AG10803 (cell line): ENCODE data around the gene SFXN2.

Source experiments
- DNase-seq: peaks from one replicate; pipeline ENCODE4 v3.0.0; 2010; ENCODE audit warnings: low read depth
- H3K4me3 ChIP-seq: 2 replicates; pipeline ENCODE4 v1.5.1; 2011; ENCODE audit warnings: mild to moderate bottlenecking, low read length, control low read depth
- CTCF ChIP-seq: conservative IDR thresholded peaks from 2 replicates; pipeline ENCODE4 v1.5.1; 2011; ENCODE audit warnings: mild to moderate bottlenecking, low read length, control low read depth, inconsistent platforms

SFXN2 gene

DNA sequence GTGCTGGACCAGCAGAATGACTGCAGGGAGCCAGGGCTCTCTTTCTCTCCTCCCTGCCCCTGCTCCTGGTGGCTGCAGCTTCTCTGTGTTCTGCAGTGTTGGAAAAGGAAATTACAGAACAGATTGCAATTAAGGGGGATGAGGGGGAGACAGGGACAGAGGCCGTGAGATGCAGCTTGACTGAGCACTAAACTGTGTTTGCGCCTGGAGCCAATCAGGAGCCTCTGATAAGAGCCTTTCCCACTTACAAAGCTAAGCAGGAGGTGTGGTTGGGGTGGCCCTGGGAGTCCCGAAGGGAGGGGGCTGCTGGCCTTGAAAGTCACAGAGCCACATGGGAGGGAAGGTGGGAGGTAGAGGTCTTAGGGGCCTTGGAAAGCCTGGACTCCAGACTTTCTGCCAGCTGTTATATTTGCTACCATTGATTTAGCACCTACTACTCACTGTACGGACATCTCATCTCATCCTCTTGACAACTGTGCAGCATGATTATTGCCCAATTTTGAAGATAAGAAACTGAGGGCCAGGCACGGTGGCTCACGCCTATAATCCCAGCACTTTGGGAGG is 43.5 kb upstream of the SFXN2 start:
- no peak overlapping the region for H3K4me3 ChIP-seq
- DNase-seq = no peak
- TF ChIP-seq CTCF = no peak

GRCh38 chr10:102673236-102673818 is 41.1 kb upstream of the SFXN2 start:
- TF ChIP-seq CTCF = no peak
- DNase-seq = no peak
- H3K4me3 ChIP-seq = no peak overlapping the region

DNA sequence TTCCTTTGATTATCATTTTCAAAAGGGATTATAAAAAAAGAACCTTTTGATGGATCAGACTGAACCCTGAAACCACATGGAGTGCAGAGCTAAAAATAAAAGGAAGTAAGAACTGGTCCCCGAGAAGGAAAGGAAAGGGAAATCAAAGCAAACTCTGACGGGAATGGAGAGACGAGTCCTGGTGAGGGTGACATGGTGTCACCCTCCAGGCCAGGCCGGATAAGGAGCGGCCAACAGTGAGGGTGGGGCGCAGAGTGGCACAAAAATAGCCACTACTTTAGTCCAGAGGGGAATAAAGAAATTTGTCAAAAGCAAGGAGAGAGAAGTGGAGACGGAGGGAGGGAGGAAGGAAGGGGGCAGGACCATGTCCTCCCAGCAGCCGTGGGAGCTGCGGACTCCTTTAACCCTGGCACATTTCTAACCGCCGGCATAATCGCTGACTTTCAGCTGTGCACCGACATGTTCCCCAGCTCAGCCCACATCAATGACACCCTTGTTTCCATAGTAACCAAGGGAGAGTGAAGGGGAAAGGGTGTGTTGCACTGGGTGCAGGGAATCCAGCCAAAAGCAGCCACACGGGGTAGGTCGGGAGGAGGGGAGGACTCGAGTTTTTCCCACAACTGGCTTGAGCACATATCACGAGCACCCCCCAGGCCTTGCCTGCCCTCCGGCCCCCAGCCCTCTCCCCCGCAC is 40.5 kb upstream of the SFXN2 start:
- peak; percentile 68 for DNase-seq
- H3K4me3 ChIP-seq = peak overlapping the region; percentile 41
- no peak for TF ChIP-seq CTCF

GRCh38 chr10:102674566-102674965 is 39.9 kb upstream of the SFXN2 start:
- DNase-seq = no peak
- no peak overlapping the region for H3K4me3 ChIP-seq
- no peak for TF ChIP-seq CTCF

DNA sequence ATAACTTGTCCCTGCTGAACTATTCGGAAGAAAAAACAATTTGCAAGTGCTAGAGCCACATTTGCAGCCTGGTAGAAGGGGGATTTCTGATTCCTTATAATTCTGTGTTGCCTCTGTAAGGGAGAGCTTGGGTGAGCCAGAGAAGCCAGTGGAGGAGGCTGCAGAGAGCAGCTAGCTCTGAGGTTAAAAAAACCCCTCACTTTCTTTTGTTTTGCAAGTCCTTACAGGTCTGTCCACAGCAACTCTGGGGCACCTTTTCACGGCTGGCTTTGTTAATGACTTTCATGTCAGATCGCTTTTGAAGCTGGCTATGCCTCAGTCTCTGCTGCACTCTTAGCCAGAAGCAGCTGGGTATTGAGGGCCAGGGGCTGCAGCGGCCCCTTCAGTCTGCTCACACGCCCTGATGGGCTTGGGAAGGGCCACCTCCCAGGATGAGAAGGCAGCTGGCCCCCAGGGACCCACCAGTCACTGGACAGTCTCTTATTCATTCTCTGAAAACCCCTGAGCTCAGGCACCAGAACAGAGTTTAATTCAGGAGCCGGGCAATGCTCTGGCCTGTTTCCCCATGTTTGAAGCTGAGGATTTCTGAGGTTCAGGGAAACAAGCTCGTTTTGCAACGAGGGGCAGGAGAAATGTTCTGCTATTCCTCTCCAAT is 39.3 kb upstream of the SFXN2 start:
- peak overlapping the region; percentile 27; the same call in 1 of the 2 replicates for H3K4me3 ChIP-seq
- no peak for DNase-seq
- TF ChIP-seq CTCF = no peak

GRCh38 chr10:102675666-102676533 is 38.5 kb upstream of the SFXN2 start:
- DNase-seq = peak; percentile 96
- H3K4me3 ChIP-seq = peak overlapping the region; percentile 27

More at GRCh38 chr10:102675666-102676533, 38.5 kb upstream of the SFXN2 start:
- no peak for TF ChIP-seq CTCF
